SK-N-SH treated with all-trans-retinoic acid at 6 μM for 48 hours (cell line): ENCODE results near the gene KIAA1671.

ENCODE experiments used
- ARNTL ChIP-seq: fragments of 450-650 bp; formaldehyde crosslinking; IDR thresholded peaks from 2 replicates; pipeline ENCODE4 v1.5.0; 2020; ENCODE audit warnings: low read depth, mild to moderate bottlenecking, moderate library complexity, borderline replicate concordance
- GLIS3 ChIP-seq: fragments of 250-450 bp; sonication (Bioruptor Pico); IDR thresholded peaks from 2 replicates; pipeline ENCODE4 v1.5.0; 2020; ENCODE audit warnings: mild to moderate bottlenecking, moderate library complexity
- OSR1 ChIP-seq: fragments of 250-450 bp; sonication (Bioruptor Pico); IDR thresholded peaks from 2 replicates; pipeline ENCODE4 v1.8.0; 2022; ENCODE audit warnings: moderate library complexity, mild to moderate bottlenecking, inconsistent platforms
- ZFP3 ChIP-seq: fragments of 250-450 bp; sonication (Bioruptor Pico); IDR thresholded peaks from 2 replicates; pipeline ENCODE4 v1.5.0; 2020; ENCODE audit warnings: mild to moderate bottlenecking, moderate library complexity
- ZFP30 ChIP-seq: fragments of 450-650 bp; formaldehyde crosslinking; IDR thresholded peaks from 2 replicates; pipeline ENCODE4 v1.5.0; 2022; ENCODE audit warnings: mild to moderate bottlenecking, moderate library complexity
- TF ChIP-seq, protein P1 (sequence below): fragments of 250-450 bp; sonication (Bioruptor Pico); IDR thresholded peaks from 2 replicates; pipeline ENCODE4 v1.8.0; 2020; ENCODE audit warnings: mild to moderate bottlenecking, moderate library complexity, borderline replicate concordance

GRCh38 chr22:25136953-25137576 lies 184.5 kb downstream of the KIAA1671 start:
- TF ChIP-seq GLIS3 (CRISPR knock-in tag) (no peak), ARNTL (no peak), OSR1 (CRISPR knock-in tag) (no peak), ZFP30 (CRISPR knock-in tag) (no peak), ZFP3 (no peak)
- TF ChIP-seq, protein P1, sequence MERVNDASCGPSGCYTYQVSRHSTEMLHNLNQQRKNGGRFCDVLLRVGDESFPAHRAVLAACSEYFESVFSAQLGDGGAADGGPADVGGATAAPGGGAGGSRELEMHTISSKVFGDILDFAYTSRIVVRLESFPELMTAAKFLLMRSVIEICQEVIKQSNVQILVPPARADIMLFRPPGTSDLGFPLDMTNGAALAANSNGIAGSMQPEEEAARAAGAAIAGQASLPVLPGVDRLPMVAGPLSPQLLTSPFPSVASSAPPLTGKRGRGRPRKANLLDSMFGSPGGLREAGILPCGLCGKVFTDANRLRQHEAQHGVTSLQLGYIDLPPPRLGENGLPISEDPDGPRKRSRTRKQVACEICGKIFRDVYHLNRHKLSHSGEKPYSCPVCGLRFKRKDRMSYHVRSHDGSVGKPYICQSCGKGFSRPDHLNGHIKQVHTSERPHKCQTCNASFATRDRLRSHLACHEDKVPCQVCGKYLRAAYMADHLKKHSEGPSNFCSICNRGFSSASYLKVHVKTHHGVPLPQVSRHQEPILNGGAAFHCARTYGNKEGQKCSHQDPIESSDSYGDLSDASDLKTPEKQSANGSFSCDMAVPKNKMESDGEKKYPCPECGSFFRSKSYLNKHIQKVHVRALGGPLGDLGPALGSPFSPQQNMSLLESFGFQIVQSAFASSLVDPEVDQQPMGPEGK (CRISPR knock-in tag), result no peak
